Mammary epithelial cell (primary cell): ENCODE data around the gene YIF1A.

Experiments
- CTCF ChIP-seq, 2 donors: IDR thresholded peaks in 1 of 2; conservative IDR thresholded peaks in 1 of 2; 2 replicates each; pipeline ENCODE4 v1.5.1; 2011 to 2012; ENCODE audit warnings: inconsistent platforms in 2 of 2, low read length in 2 of 2, mild to moderate bottlenecking in 2 of 2, control low read depth in 1 of 2, low read depth in 1 of 2; ENCODE audit not compliant: insufficient read depth in 1 of 2; ENCODE audit errors: extremely low read depth in 1 of 2
- EZH2 ChIP-seq: IDR thresholded peaks from 2 replicates; pipeline ENCODE4 v1.6.1; 2012; ENCODE audit warnings: low read length, inconsistent platforms, borderline replicate concordance

GRCh38 chr11:66259956-66260355, 29.0 kb downstream of the YIF1A start:
- no peak for TF ChIP-seq CTCF (conservative IDR thresholded peaks at IDR 0.05 in 1 of 2, IDR thresholded peaks at IDR 0.05 in 1 of 2; ENCODE audit: extremely low read depth in 1 of 2, insufficient read depth in 1 of 2, low read depth in 1 of 2, low read length in 2 of 2)
- TF ChIP-seq EZH2: no peak
